HEK293 (cell line): ENCODE results near the gene CERS4.

Source experiments
- ZBTB21 ChIP-seq: fragments of 450-650 bp; formaldehyde crosslinking; IDR thresholded peaks from 2 replicates; pipeline ENCODE4 v1.5.1; 2017; ENCODE audit warnings: missing biosample characterization, missing genetic modification characterization
- ZBTB8A ChIP-seq: fragments of 450-650 bp; formaldehyde crosslinking; IDR thresholded peaks from 2 replicates; pipeline ENCODE4 v1.5.1; 2016; ENCODE audit warnings: missing biosample characterization, missing genetic modification characterization
- ZNF114 ChIP-seq: fragments of 450-650 bp; formaldehyde crosslinking; IDR thresholded peaks from 2 replicates; pipeline ENCODE4 v1.5.0; 2017; ENCODE audit warnings: missing biosample characterization, missing genetic modification characterization
- ZNF2 ChIP-seq: fragments of 450-650 bp; formaldehyde crosslinking; IDR thresholded peaks from 2 replicates; pipeline ENCODE4 v1.5.1; 2016; ENCODE audit warnings: missing biosample characterization, missing genetic modification characterization
- ZNF274 ChIP-seq, 2 experiments: fragments of 200-500 bp in 1 of 2; fragments of 450-650 bp in 1 of 2; sonication (Bioruptor generic) in 1 of 2; formaldehyde crosslinking in 1 of 2; IDR thresholded peaks; 2 replicates each; pipeline versions ENCODE4 v1.5.1 to v1.6.1; 2014 to 2016; ENCODE audit warnings: borderline replicate concordance in 1 of 2, inconsistent platforms in 1 of 2, low read length in 1 of 2, missing biosample characterization in 1 of 2, missing genetic modification characterization in 1 of 2
- ZNF302 ChIP-seq: fragments of 450-650 bp; formaldehyde crosslinking; IDR thresholded peaks from 2 replicates; pipeline ENCODE4 v1.5.1; 2016; ENCODE audit warnings: missing biosample characterization, missing genetic modification characterization, low read depth
- TF ChIP-seq, protein P1 (sequence below): fragments of 450-650 bp; formaldehyde crosslinking; IDR thresholded peaks from 2 replicates; pipeline ENCODE4 v1.5.1; 2016; ENCODE audit warnings: missing biosample characterization, missing genetic modification characterization
- TF ChIP-seq, protein P2 (sequence below): fragments of 450-650 bp; formaldehyde crosslinking; IDR thresholded peaks from 2 replicates; pipeline ENCODE4 v1.5.1; 2016; ENCODE audit warnings: missing biosample characterization, missing genetic modification characterization
- TF ChIP-seq, protein P3 (sequence below): fragments of 450-650 bp; formaldehyde crosslinking; IDR thresholded peaks from 2 replicates; pipeline ENCODE4 v1.5.1; 2016; ENCODE audit warnings: missing biosample characterization, missing genetic modification characterization

DNA sequence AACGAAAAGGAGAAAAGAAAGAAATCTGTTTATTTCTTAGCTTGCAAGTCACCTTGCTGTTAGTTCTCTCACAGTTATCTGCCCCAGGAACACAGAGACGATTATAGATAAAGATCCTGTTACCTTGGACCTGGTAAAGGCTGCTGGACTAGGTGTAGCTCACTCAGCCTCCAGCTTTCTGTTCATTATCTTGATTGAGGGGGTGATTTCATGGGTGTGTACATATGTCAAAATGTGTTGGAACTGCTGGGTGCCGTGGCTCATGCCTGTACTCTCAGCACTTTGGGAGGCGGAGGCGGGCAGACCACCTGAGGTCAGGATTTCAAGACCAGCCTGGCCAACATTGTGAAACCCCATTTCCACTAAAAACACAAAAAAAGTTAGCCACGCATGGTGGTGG is 27.9 kb downstream of the CERS4 start:
- TF ChIP-seq ZNF2 (tag by site-specific recombination): no peak
- TF ChIP-seq, protein P1, sequence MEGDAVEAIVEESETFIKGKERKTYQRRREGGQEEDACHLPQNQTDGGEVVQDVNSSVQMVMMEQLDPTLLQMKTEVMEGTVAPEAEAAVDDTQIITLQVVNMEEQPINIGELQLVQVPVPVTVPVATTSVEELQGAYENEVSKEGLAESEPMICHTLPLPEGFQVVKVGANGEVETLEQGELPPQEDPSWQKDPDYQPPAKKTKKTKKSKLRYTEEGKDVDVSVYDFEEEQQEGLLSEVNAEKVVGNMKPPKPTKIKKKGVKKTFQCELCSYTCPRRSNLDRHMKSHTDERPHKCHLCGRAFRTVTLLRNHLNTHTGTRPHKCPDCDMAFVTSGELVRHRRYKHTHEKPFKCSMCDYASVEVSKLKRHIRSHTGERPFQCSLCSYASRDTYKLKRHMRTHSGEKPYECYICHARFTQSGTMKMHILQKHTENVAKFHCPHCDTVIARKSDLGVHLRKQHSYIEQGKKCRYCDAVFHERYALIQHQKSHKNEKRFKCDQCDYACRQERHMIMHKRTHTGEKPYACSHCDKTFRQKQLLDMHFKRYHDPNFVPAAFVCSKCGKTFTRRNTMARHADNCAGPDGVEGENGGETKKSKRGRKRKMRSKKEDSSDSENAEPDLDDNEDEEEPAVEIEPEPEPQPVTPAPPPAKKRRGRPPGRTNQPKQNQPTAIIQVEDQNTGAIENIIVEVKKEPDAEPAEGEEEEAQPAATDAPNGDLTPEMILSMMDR (tag by site-specific recombination): no peak
- no peak for TF ChIP-seq ZNF274 (IDR thresholded peaks at IDR 0.05; ENCODE audit: low read length)
- no peak for TF ChIP-seq ZNF274 (tag by site-specific recombination; IDR thresholded peaks at IDR 0.05; ENCODE audit: borderline replicate concordance)
- TF ChIP-seq, protein P2, sequence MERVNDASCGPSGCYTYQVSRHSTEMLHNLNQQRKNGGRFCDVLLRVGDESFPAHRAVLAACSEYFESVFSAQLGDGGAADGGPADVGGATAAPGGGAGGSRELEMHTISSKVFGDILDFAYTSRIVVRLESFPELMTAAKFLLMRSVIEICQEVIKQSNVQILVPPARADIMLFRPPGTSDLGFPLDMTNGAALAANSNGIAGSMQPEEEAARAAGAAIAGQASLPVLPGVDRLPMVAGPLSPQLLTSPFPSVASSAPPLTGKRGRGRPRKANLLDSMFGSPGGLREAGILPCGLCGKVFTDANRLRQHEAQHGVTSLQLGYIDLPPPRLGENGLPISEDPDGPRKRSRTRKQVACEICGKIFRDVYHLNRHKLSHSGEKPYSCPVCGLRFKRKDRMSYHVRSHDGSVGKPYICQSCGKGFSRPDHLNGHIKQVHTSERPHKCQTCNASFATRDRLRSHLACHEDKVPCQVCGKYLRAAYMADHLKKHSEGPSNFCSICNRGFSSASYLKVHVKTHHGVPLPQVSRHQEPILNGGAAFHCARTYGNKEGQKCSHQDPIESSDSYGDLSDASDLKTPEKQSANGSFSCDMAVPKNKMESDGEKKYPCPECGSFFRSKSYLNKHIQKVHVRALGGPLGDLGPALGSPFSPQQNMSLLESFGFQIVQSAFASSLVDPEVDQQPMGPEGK: no peak
- no peak for TF ChIP-seq ZNF114 (tag by site-specific recombination)
- TF ChIP-seq ZBTB21 (tag by site-specific recombination): no peak
- TF ChIP-seq, protein P3, sequence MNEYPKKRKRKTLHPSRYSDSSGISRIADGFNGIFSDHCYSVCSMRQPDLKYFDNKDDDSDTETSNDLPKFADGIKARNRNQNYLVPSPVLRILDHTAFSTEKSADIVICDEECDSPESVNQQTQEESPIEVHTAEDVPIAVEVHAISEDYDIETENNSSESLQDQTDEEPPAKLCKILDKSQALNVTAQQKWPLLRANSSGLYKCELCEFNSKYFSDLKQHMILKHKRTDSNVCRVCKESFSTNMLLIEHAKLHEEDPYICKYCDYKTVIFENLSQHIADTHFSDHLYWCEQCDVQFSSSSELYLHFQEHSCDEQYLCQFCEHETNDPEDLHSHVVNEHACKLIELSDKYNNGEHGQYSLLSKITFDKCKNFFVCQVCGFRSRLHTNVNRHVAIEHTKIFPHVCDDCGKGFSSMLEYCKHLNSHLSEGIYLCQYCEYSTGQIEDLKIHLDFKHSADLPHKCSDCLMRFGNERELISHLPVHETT (tag by site-specific recombination): no peak
- no peak for TF ChIP-seq ZNF302 (tag by site-specific recombination)
- no peak for TF ChIP-seq ZBTB8A (tag by site-specific recombination)
